Measurements from ENCODE around the gene SH2D1B. TPM values are rescaled to one million over a fixed set of nuclear protein-coding genes. Genes with fewer than 3 reads are reported as not detected.

The SH2D1B gene
- total RNA-seq, 1 experiment from 2014 or later = not detected

DNA sequence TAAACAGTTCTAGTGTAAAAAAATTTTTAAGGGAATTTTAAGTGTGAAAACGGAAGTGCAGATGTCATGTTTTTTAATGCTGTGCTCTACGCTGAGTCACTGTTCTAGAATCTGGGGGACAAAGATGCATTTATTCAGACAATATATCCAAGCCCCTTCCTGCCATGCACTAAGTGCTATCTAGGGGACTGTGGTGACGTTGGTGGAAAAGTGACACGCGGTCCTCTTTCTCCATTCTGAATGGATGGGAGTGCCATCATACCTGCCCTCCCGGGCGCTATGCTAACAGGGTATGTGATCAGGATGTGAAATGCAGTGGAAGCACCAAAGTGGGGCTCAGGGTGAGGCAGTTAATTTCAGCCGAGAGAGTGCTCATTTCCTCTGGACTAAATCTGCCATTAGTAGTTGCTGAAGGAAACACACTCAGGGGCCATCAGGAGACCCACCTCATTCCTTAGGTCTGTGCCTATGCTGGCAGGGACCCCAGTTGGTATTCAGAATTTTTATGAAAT, 23.8 kb downstream of the SH2D1B start:
- Mint-ChIP-seq H3K36me3 (ENCODE audit: insufficient read depth, unreplicated experiment) (no peaks in the 10 kb centered on the region), H3K4me1 (ENCODE audit: low read depth, unreplicated experiment) (peaks cover 35% of the 10 kb centered on the region), H3K9me3 (ENCODE audit: low read depth, unreplicated experiment) (no peaks in the 10 kb centered on the region), H3K27ac (ENCODE audit: unreplicated experiment) (no peak overlapping the region), H3K27me3 (ENCODE audit: unreplicated experiment) (no peaks in the 10 kb centered on the region), H3K4me3 (ENCODE audit: low read depth, unreplicated experiment) (no peak overlapping the region)
- CTCF ChIA-PET = interaction anchor here (1.9 to 2.4 kb wide), 2 partner anchors 30 to 31 kb away, joined by 5 to 9 read pairs; no protein-coding TSS in a partner anchor
- intact Hi-C loops (cut with micrococcal nuclease; ENCODE audit: unreplicated experiment) = no loop called here
- no peak for DNase-seq
- BruUV-seq (replicated peaks) = no TSS peak
- TF ChIP-seq, protein P1, sequence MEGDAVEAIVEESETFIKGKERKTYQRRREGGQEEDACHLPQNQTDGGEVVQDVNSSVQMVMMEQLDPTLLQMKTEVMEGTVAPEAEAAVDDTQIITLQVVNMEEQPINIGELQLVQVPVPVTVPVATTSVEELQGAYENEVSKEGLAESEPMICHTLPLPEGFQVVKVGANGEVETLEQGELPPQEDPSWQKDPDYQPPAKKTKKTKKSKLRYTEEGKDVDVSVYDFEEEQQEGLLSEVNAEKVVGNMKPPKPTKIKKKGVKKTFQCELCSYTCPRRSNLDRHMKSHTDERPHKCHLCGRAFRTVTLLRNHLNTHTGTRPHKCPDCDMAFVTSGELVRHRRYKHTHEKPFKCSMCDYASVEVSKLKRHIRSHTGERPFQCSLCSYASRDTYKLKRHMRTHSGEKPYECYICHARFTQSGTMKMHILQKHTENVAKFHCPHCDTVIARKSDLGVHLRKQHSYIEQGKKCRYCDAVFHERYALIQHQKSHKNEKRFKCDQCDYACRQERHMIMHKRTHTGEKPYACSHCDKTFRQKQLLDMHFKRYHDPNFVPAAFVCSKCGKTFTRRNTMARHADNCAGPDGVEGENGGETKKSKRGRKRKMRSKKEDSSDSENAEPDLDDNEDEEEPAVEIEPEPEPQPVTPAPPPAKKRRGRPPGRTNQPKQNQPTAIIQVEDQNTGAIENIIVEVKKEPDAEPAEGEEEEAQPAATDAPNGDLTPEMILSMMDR (IDR thresholded peaks at IDR 0.05; ENCODE audit: unreplicated experiment) = no peak

DNA sequence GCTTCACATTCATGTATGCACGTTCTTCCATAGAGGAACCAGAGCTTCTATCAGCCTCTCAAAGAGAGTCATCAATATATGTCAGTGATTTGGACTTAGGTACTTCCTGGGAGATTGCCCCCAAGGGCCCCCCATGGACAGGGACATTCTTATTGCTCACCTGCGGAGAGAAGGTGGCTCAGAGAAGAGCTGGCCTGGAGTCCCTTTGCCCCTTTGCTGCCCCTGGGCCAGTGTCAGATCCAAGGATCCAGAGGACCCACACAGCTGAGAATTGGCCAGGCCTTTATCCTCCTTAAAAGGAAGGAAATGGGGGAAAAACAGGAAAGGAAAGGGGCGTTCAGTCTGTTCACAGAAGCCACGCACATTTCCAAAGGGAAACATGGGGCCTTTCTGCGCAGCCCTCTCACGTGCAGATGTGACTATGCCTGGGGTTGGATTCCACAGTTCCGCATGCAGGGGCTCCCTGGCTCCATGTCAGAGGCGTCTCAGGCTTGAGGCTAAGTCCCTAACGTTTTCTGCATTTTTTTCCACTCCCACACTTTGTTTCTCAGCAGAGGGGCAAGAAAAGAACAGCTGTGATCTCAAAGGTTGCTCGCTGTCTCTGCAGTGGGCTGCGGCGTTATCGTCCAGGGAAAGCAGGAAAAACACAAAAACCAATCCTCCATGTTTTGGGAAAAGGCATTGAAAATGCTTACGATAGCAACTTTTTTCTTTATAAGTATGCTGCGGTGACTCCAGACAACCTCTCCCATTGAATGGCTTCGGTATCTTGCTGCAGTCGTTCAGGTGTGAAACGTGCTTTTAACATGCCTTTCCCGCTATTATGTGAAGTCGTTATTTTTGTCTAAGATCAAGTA, 24.5 kb downstream of the SH2D1B start:
- DNase-seq = no peak
- Mint-ChIP-seq H3K4me1 (ENCODE audit: low read depth, unreplicated experiment) (peaks cover 41% of the 10 kb centered on the region), H3K4me3 (ENCODE audit: low read depth, unreplicated experiment) (no peak overlapping the region), H3K9me3 (ENCODE audit: low read depth, unreplicated experiment) (no peaks in the 10 kb centered on the region), H3K27ac (ENCODE audit: unreplicated experiment) (no peak overlapping the region), H3K27me3 (ENCODE audit: unreplicated experiment) (no peaks in the 10 kb centered on the region), H3K36me3 (ENCODE audit: insufficient read depth, unreplicated experiment) (no peaks in the 10 kb centered on the region)
- TF ChIP-seq, protein P1 (IDR thresholded peaks at IDR 0.05; ENCODE audit: unreplicated experiment) = no peak
- intact Hi-C loops (cut with micrococcal nuclease; ENCODE audit: unreplicated experiment) = no loop called here
- BruUV-seq (replicated peaks) = no TSS peak
- CTCF ChIA-PET = interaction anchor here (2.4 kb wide), 1 partner anchor 30 kb away, joined by 5 read pairs; no protein-coding TSS in a partner anchor

DNA sequence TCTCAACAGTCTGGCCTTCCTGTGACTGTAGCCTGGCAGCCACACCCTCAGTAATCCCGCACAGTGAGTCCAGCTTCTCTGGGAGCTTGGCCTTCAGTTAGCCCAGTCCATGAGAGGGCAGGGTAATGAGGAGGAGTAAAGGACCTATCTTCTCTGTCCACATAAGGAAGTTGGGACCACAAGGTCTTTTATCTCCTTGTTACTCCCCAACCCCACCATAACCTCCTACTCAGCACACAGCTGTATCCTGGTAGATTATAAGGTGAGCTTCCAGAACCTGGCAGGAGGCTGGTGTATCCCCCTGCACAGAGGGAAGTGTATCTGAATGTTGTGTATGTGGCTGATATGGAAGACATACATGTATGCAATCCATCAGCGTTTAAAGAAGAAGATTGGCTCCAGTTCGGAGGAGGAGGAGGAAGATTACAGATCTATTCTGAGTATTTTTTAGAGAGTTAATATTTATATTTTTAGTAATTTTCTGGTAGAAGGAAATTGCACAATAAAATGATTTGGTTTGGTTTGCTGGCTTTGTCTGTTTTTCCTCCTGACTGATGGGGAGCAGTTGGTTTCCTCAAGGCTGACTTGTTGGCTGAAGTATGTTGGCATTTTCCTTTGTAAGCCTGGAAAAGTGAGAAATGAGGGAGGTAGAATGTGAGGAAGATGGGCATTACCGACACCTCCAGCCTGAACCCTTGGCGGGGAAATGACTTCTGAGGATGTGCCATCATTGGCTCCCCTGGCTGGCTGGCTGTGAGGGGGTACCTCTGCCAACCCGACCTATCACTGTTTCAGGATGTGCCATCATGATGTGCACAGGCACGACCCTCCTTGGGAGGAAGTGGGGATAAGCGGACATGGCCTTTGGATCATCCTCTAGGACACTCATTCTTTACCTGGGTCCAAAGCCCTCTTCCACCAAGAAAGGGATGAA, 25.4 kb downstream of the SH2D1B start:
- CTCF ChIA-PET = interaction anchor here (2.4 kb wide), 1 partner anchor 29 kb away, joined by 5 read pairs; no protein-coding TSS in a partner anchor
- H3K36me3 Mint-ChIP-seq (ENCODE audit: insufficient read depth, unreplicated experiment) = peaks cover 7% of the 10 kb centered on the region
- TF ChIP-seq, protein P1 (IDR thresholded peaks at IDR 0.05; ENCODE audit: unreplicated experiment) = no peak
- H3K4me3 Mint-ChIP-seq (ENCODE audit: low read depth, unreplicated experiment) = no peak overlapping the region
- H3K9me3 Mint-ChIP-seq (ENCODE audit: low read depth, unreplicated experiment) = no peaks in the 10 kb centered on the region
- no peak for DNase-seq
- H3K27ac Mint-ChIP-seq (ENCODE audit: unreplicated experiment) = no peak overlapping the region
- BruUV-seq (replicated peaks) = no TSS peak
- H3K4me1 Mint-ChIP-seq (ENCODE audit: low read depth, unreplicated experiment) = peaks cover 39% of the 10 kb centered on the region
- intact Hi-C loops (cut with micrococcal nuclease; ENCODE audit: unreplicated experiment) = no loop called here
- no peaks in the 10 kb centered on the region for H3K27me3 Mint-ChIP-seq (ENCODE audit: unreplicated experiment)

DNA sequence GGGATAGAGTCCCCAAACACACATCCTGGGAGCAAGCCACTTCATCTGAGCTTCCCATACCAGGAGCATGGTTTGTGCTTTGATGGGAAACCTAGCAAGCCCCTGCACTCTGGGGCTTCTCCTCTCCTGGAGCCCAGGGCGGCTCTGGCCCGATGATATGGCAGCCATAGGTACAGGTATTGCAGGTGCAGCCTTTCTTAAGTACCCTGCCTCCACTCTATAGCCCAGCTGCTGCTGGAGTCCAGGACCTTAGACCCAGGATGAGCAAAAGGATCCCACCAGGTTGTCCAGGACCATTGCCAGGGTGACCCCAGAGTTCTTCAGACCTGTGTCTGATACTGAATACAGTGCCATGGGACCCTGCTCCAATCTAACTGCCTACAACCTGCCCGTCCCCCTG, 26.2 kb downstream of the SH2D1B start:
- TF ChIP-seq, protein P1 (IDR thresholded peaks at IDR 0.05; ENCODE audit: unreplicated experiment) = no peak
- no TSS peak for BruUV-seq (replicated peaks)
- intact Hi-C loops (cut with micrococcal nuclease; ENCODE audit: unreplicated experiment) = no loop called here
- Mint-ChIP-seq H3K9me3 (ENCODE audit: low read depth, unreplicated experiment) (no peaks in the 10 kb centered on the region), H3K36me3 (ENCODE audit: insufficient read depth, unreplicated experiment) (peaks cover 12% of the 10 kb centered on the region), H3K27ac (ENCODE audit: unreplicated experiment) (no peak overlapping the region), H3K4me1 (ENCODE audit: low read depth, unreplicated experiment) (peaks cover 44% of the 10 kb centered on the region), H3K4me3 (ENCODE audit: low read depth, unreplicated experiment) (no peak overlapping the region), H3K27me3 (ENCODE audit: unreplicated experiment) (no peaks in the 10 kb centered on the region)
- no peak for DNase-seq
- CTCF ChIA-PET = interaction anchor here (2.4 kb wide), 1 partner anchor 28 kb away, joined by 5 read pairs; no protein-coding TSS in a partner anchor

Data from Calu3 (cell line).